ENCODE measurements around the gene FTO. TPM values are rescaled to one million over a fixed set of nuclear protein-coding genes. Genes with fewer than 3 reads are reported as not detected.

The FTO gene
- total RNA-seq, 1 donor from 2014 or later, result 85.1 TPM

DNA sequence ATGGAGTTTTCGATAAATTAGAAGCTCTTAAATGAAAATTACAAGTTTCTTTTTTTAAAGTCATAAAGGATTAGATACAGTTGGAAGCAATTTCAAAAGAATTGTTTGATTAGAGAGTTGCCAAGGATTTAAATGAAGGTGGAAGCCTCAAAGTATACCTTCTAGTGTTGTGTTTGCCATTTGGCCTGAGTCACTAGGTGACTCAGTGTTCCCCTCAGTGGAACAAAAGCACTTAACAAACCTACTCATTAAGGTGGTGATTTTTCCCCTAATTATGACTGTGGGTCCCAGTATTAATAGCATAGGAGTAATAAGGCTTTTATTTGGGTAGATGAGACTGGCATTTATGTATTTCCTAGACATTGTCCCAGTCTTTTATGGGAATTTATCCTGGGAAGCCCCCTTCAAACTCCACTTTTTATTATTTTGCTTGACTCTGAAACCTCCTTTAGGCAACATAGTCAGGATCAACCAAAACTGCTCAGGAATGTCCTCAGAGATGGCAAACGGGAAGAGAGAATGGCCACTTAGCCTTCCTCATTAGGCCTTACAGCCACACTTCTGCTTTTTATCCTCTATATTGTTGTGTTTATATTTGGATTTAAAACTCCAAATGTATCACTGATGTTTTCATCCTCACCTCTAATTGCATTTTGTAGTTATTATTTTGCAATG lies 161.0 kb downstream of the FTO start:
- TF ChIP-seq, protein P1, sequence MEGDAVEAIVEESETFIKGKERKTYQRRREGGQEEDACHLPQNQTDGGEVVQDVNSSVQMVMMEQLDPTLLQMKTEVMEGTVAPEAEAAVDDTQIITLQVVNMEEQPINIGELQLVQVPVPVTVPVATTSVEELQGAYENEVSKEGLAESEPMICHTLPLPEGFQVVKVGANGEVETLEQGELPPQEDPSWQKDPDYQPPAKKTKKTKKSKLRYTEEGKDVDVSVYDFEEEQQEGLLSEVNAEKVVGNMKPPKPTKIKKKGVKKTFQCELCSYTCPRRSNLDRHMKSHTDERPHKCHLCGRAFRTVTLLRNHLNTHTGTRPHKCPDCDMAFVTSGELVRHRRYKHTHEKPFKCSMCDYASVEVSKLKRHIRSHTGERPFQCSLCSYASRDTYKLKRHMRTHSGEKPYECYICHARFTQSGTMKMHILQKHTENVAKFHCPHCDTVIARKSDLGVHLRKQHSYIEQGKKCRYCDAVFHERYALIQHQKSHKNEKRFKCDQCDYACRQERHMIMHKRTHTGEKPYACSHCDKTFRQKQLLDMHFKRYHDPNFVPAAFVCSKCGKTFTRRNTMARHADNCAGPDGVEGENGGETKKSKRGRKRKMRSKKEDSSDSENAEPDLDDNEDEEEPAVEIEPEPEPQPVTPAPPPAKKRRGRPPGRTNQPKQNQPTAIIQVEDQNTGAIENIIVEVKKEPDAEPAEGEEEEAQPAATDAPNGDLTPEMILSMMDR (conservative IDR thresholded peaks at IDR 0.05), result no peak
- Mint-ChIP-seq H3K27me3 (no peaks in the 10 kb centered on the region), H3K4me1 (ENCODE audit: unreplicated experiment) (no peaks in the 10 kb centered on the region), H3K27ac (no peak overlapping the region), H3K4me3 (no peak overlapping the region), H3K36me3 (peaks cover 18% of the 10 kb centered on the region), H3K9me3 (no peaks in the 10 kb centered on the region)
- DNase-seq (ENCODE audit: extremely low spot score, unreplicated experiment), result no peak

DNA sequence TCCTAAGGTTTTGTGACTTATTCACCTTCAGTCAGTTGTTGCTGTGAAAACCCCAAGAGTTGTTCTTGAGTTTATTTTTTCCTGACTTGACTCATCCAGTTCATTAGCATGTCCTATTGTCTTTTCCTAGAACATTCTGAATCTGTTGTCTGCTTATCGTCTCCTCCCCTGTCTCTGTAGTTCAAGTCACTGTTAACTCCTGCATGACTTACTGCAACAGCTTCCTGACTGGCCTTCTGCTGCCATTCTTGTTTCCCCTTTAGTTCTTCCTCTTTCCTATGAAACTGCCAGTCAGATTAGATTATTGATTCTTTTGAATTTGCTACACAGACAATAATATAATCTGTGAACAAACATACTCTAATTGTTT lies 161.5 kb downstream of the FTO start:
- Mint-ChIP-seq H3K4me1 (ENCODE audit: unreplicated experiment) (no peaks in the 10 kb centered on the region), H3K27ac (no peak overlapping the region), H3K27me3 (no peaks in the 10 kb centered on the region), H3K4me3 (no peak overlapping the region), H3K36me3 (peaks cover 17% of the 10 kb centered on the region), H3K9me3 (no peaks in the 10 kb centered on the region)
- no peak for DNase-seq (ENCODE audit: extremely low spot score, unreplicated experiment)
- TF ChIP-seq, protein P1 (conservative IDR thresholded peaks at IDR 0.05), result no peak

DNA sequence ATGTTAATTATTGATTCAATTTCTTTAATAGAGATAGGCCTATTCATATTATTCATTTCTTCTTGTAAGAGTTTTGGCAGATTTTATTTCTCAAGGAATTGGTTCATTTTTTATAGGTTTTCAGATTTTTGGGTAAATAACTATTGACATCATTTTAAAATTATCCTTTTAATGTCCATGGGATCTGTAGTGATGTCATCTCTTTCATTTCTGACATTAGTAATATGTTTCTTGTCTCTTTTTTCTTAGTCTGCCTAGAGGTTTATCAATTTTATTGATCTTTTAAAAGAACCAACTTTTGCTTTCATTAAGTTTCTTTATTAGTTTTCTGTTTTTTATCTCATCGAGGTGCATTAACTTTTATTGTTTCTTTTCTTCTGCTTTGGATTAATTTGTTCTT lies 162.6 kb downstream of the FTO start:
- TF ChIP-seq, protein P1 (conservative IDR thresholded peaks at IDR 0.05), result no peak
- DNase-seq (ENCODE audit: extremely low spot score, unreplicated experiment), result no peak
- Mint-ChIP-seq H3K4me1 (ENCODE audit: unreplicated experiment) (no peaks in the 10 kb centered on the region), H3K27ac (no peak overlapping the region), H3K4me3 (no peak overlapping the region), H3K27me3 (no peaks in the 10 kb centered on the region), H3K36me3 (peaks cover 27% of the 10 kb centered on the region), H3K9me3 (no peaks in the 10 kb centered on the region)

DNA sequence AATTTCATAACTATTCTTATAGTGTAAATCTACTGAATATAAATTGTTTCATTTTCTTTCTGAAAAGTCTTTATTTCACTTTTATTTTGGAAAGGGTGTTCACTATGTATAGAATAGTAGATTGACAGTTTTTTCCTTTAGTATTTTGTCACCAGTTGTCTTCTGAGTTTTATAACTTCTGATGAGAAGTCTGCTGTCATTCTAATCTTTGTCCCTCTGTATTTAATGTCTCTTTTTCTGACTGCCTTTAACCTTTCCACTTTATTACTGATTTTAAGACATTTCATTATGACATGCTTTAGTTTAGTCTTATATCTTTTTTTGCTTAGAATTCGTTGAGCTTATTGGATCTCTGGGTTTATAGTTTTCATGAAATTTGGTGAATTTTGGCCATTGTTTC lies 166.9 kb downstream of the FTO start:
- H3K36me3 Mint-ChIP-seq, result peaks cover 36% of the 10 kb centered on the region
- H3K9me3 Mint-ChIP-seq, result no peaks in the 10 kb centered on the region

DNA sequence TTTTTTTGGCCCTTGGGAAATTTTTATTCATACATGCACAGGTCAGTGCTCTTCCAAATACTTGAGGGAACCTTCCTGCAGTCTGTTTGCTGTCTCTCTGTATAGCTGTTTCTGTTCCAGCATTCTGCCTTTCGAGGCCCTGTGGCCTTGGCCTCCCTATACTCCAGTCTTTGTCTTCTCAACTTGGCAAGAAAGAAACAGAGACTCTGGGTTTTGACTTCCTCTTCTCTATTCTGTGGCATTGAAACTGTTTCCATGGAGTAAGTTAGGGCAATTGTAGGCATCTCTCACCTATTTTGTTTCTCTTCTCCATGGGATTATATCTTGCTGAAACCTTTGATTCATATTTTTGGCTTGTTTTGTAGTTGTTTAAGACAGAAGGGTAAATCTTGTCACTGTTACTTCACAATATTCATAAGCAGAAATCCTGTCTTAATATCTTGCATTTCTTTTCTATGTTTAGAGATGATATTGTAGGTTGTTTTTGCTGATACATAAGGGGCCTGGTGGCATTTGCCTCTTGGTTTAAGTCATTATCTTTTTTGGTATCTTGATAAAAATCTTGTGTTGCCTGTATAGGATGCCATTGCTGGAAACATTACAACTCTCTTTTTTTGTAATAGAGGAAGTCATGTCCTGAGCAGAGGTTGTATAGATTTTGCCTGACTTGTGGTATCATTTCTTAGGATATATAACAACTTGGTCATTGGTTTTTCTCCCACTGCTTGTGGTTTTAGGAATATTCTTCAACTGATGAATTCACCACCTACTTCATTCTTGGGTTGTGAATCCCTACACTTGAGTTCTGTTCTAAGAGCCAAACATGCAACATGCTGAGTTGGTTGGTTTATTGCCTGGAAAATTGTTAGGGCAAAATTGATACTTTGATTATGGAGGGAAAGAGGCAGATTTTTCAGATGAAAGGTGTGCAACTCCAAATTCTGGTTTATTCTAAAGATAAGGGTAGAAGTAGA lies 168.6 kb downstream of the FTO start:
- TF ChIP-seq, protein P1 (conservative IDR thresholded peaks at IDR 0.05), result no peak
- no peaks in the 10 kb centered on the region for H3K4me1 Mint-ChIP-seq (ENCODE audit: unreplicated experiment)
- no peaks in the 10 kb centered on the region for H3K9me3 Mint-ChIP-seq
- DNase-seq (ENCODE audit: extremely low spot score, unreplicated experiment), result no peak
- no peak overlapping the region for H3K27ac Mint-ChIP-seq
- no peak overlapping the region for H3K4me3 Mint-ChIP-seq
- H3K36me3 Mint-ChIP-seq, result peaks cover 40% of the 10 kb centered on the region
- H3K27me3 Mint-ChIP-seq, result no peaks in the 10 kb centered on the region

More for the DNA sequence above, 166.9 kb downstream of the FTO start:
- no peak overlapping the region for H3K4me3 Mint-ChIP-seq
- no peaks in the 10 kb centered on the region for H3K27me3 Mint-ChIP-seq
- H3K27ac Mint-ChIP-seq, result no peak overlapping the region
- TF ChIP-seq, protein P1 (conservative IDR thresholded peaks at IDR 0.05), result no peak
- DNase-seq (ENCODE audit: extremely low spot score, unreplicated experiment), result no peak
- no peaks in the 10 kb centered on the region for H3K4me1 Mint-ChIP-seq (ENCODE audit: unreplicated experiment)

All from type B pancreatic cell (in vitro differentiated cells).